AG08396 (cell line): ENCODE results near the gene NPAS3.

Experiments used
- DNase-seq: peaks from one replicate; pipeline ENCODE4 v3.0.0; 2012; ENCODE audit warnings: low spot score, mixed read lengths

Gene NPAS3

GRCh38 chr14:33257796-33258195 lies 319.1 kb downstream of the NPAS3 start:
- no peak for DNase-seq

- DNase-seq, result no peak
Observed at GRCh38 chr14:33259764-33260163, 321.1 kb downstream of the NPAS3 start.

GRCh38 chr14:33271216-33271615 lies 332.5 kb downstream of the NPAS3 start:
- no peak for DNase-seq

DNA sequence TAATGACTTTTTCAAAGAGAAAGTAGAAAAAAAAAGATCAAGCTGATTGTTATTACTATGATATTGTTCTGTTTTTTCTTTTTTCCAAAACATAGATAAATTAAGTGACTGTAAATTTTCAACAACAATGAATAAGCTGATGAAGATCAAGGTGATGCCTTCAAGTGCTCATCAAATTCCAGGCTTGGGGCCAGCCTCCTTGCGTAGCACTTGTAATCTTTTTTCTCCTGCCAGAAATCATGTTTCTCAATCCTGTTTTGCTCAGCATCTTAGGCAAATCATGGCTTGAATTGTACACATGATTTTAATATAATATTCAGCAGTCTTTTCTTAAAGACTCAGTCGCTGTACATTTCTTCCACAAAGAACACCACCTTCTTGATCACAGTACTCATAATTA lies 333.2 kb downstream of the NPAS3 start:
- no peak for DNase-seq

- DNase-seq, result no peak
Observed at GRCh38 chr14:33273978-33274377, 335.3 kb downstream of the NPAS3 start.

DNA sequence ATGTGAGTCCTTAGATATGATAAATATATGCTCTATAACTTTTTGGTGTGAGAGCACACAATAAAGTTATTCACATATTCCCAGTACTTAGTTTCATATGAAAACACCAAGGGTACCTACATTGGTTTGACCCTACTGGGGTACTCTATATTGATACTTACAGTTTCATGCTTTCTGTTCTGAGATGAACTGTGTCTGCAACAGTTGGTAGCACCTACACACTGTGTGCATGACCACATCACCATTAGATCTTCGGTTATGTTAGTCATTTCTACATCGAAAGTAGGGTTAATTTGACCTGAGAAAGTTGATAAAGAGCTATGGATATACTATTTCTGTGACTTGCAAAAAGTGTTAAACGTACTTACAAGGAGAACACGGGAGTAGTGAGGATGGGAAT lies 337.2 kb downstream of the NPAS3 start:
- no peak for DNase-seq

DNA sequence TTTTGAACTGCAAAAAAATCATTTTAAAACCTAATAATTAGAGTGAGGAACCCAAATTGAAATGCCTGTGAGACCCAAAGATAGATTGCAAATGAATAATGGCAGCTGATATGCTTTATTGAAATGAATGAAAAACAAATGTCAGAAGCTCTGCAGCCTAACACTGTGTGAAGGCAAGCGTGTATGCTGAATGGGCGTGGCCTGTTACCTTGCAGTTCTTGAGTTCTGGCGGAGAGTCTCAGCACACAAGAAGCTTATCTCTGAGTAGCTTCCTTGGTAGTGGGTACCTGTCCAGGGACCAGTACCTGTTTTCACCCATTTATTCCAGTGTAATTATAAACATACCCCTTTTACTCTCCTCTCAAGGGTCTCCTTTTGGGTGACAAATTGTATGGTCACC lies 341.2 kb downstream of the NPAS3 start:
- DNase-seq, result no peak

- DNase-seq, result no peak
Observed at GRCh38 chr14:33280646-33281045, 342.0 kb downstream of the NPAS3 start.

DNA sequence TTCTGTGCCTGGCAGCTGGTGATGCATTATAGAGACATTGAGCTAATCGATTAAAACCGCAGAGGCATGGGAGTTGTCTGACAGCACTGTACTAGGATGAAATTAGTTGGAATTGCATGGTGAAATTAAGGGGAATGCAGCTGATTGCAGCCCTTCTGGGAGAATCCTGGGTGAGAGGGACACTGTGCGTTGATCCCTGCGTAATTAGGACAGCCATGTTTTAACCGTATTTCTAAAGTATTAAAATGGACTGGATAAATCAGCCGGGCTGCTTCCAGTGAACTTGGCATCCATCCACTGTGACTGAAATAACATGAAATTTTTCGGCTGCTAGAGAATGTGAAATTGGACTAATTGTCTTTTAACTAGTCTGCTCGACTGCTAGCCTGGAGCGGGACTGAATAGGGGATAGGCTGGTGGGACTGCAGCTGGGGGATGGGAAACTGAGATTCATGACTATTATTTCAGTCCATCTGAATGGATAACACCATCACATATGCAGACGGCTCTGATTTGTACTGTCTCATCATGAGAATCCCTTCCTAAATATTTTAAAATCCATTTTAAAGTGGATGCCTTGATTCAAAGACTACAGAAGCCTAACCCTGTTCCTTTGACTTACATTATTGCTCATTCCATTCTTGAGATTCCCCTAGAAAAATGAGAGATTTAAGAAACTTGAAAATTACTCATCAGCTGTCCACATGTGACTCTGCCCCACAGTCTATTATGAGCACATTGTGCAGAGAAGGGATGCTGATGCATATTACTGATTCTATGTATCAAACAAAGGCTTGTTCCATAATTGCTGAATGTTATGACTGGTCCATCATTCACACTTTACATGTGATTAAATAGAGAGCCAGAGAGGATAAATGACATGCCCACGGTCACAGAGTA lies 343.9 kb downstream of the NPAS3 start:
- no peak for DNase-seq

- no peak for DNase-seq
Observed at GRCh38 chr14:33285902-33286700, 347.4 kb downstream of the NPAS3 start.

DNA sequence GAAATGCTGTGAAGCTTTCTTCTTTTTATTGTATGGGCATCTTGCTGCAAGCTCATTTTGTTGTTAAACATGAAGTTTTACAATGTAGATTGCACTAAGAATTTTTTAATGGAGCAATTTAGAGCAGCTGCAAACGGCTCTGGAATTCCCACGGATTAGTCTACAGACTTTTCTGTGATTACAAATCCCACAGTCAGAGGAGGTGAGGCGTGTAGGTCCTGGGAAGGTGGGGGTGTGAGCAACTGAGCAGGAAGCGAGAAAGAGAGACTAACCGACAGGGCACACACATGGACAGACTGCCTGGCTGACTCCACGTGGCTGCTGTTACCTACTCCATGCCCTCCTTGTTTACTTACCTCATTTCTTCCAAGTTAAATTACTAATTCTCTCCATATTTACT lies 348.5 kb downstream of the NPAS3 start:
- DNase-seq, result no peak

- DNase-seq, result no peak
Observed at GRCh38 chr14:33290641-33291040, 352.0 kb downstream of the NPAS3 start.

- DNase-seq, result no peak
Observed at GRCh38 chr14:33291529-33292104, 352.9 kb downstream of the NPAS3 start.

GRCh38 chr14:33294419-33294818 lies 355.7 kb downstream of the NPAS3 start:
- no peak for DNase-seq

GRCh38 chr14:33297565-33297964 lies 358.9 kb downstream of the NPAS3 start:
- DNase-seq, result no peak

GRCh38 chr14:33307691-33308251 lies 369.1 kb downstream of the NPAS3 start:
- peak; percentile 5 for DNase-seq

- no peak for DNase-seq
Observed at GRCh38 chr14:33309106-33309505, 370.4 kb downstream of the NPAS3 start.

GRCh38 chr14:33315217-33315616 lies 376.5 kb downstream of the NPAS3 start:
- no peak for DNase-seq

GRCh38 chr14:33315721-33316120 lies 377.0 kb downstream of the NPAS3 start:
- DNase-seq, result no peak

- no peak for DNase-seq
Observed at GRCh38 chr14:33317675-33318074, 379.0 kb downstream of the NPAS3 start.

DNA sequence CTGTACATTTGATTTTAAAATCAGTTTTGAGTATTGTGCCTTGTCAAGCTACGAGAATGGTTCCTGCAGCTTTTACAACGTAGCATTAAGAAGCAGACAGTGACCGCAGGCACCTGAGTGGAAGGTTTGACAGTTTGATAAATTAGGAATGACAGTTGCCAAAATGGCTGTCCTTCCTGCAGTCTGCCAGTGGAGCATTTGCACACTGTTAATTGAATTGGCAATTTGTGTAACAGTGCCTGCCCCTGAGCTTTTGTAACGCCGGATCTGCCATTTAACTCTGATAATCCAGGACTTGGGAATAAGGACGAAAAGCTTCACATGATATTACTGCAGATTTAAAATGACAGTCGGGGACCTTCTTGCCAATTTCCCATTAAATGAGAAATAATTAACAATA lies 385.3 kb downstream of the NPAS3 start:
- no peak for DNase-seq

DNA sequence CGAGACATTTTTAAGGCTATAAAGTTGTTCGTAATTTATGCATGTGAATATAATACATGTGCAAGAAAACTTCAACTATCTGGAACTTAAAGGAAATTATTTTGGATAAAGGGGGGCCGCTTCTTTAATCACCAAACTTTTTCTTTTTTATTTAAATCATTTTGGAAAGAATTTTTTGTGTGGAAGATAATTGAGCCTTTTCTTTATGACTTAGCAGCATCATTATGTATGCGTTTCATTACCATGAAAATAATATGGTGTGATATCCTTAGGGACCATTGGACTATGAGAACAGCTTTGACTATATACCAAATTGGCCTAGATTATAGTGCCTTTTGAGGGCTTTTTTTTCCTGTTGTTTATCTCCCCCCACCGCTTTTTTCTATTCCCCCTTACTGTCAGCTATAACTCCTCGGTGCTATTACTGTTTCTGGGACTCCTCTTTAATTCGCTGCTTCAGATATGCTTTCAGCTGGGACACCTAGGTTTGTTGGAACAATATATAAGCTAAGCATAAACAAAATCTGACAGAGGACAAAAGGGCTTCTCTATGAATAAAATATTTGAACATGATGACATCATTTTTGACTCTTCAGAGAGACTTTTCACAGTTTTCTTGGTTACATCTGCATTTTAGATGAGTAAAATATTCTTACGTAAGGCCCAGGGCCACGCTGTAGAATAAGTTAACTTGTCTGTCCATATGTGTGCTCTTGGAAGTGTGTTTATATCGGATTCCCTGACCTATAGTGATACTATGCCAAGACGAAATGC lies 392.7 kb downstream of the NPAS3 start:
- no peak for DNase-seq
